GM20000 (cell line): ENCODE data around the gene CNTLN.
"Not testable (repeated sequence)": the region's sequence is repeated elsewhere in the genome, so short reads cannot be mapped to it uniquely, and the experiment has no call there.

Experiments used
- DNase-seq: peaks from one replicate; pipeline ENCODE4 v3.0.0; 2012; ENCODE audit warnings: low spot score
- CTCF ChIP-seq: IDR thresholded peaks from 2 replicates; pipeline ENCODE4 v1.5.1; 2012; ENCODE audit warnings: mild to moderate bottlenecking, control low read depth; ENCODE audit errors: extremely low read depth, missing control alignments

CNTLN gene

DNA sequence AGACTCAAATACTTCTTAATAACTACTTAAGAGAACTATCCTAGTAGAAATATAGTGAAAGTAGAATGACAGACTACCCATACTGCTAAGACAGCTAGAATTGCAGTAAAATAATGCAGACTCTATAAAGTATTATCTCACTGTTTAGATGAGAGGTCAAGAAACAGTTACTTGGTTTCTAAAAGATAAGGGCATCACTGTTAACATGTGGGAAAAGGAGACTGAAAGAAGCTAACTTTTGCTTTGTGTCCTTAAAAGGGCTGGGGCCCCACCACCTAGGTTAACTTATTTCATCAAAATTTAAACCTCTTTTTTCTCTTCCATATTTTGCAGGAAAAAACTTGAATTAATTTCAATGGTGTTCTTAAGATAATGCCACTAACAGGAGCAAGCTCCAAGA is 204.3 kb downstream of the CNTLN start:
- DNase-seq, result no peak
- no peak for TF ChIP-seq CTCF

DNA sequence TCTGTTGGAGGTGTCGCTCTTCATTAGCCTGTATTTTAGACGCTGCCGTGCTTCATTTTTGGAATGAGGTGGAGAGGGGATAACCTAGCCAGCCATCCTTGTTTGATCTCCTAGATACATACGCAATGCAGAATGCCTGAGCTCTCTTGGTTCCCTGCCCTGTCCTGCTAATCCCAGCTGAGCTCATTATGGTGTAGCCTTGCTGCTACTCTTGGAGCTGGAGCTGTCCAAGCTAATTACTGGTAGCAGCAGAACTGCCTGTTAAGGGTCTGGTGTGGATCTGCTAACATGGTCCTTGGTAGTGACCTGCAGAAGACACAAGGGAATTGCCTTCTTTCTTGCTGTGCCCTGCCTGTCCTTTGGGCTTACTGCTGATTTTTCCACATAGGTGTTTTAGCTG is 207.9 kb downstream of the CNTLN start:
- no peak for TF ChIP-seq CTCF
- no peak for DNase-seq

- TF ChIP-seq CTCF, result no peak
- DNase-seq, result no peak
These were observed 215.0 kb downstream of the CNTLN start for GRCh38 chr9:17349831-17350230.

DNA sequence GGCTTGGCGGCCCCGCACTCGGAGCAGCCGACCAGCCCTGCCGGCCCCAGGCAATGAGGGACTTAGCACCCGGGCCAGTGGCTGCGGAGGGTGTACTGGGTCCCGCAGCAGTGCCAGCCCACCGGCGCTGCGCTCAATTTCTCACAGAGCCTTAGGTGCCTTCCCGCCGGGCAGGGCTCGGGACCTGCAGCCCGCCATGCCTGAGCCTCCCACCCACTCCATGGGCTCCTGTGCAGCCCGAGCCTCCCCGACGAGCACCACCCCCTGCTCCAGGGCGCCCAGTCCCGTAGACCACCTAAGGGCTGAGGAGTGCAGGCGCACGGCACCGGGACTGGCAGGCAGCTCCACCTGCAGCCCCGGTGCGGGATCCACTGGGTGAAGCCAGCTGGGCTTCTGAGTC is 219.2 kb downstream of the CNTLN start:
- DNase-seq, result not testable (repeated sequence)

DNA sequence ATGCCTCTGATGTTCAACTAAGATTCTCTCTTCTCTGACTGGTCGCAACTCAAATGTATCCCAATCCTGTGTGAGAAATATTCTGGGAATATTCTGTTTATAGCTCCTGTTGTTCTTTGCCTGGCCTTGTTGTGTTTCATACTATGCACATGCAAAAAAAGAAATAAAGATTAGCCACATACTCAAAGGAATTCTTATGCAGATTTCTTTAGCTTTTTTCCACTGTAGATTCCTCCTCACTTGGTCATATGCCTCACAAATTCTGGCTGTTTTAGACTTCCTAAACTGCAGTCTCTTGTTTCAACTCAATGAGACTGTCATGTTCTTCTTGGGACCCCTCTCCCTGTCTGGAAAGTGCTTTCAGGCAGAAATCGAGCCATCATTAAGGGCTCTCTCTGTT is 226.5 kb downstream of the CNTLN start:
- TF ChIP-seq CTCF, result no peak
- no peak for DNase-seq

- TF ChIP-seq CTCF, result no peak
- no peak for DNase-seq
These were observed 232.2 kb downstream of the CNTLN start for GRCh38 chr9:17367035-17367434.

DNA sequence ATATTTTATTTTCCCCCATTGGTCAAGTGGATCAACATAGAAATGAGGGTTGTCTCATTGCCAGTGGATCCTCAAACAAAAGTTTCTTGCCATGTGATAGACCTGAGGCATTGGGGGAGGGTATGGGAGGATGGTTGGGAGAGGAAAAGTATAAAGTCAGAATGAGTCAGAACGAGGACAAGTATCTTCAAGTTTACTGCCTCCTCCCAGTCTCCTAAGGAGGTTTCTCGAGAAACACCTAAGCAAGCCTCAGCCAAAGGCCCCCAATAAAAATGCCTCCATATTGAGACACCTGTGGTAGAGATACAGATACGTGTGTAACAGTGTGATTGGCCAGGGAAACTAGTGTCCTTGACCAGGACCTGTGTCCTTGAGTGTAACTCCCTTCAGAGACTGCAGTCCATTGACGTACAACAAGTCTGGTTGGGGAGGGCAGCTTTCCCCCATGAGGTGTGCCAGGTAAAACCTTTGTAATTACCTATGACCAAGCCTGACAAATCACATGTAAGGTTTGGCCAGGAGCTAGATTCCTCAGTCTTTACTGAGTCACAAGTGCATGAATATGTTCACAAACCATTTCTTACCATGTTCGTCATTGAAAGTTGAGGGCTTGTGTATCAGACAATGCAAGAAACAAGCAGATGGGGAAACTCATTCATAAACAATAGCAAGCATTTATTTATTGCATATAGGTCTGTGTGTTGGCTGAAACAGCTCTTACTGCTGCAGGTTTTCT is 245.5 kb downstream of the CNTLN start:
- DNase-seq, result no peak
- no peak for TF ChIP-seq CTCF

DNA sequence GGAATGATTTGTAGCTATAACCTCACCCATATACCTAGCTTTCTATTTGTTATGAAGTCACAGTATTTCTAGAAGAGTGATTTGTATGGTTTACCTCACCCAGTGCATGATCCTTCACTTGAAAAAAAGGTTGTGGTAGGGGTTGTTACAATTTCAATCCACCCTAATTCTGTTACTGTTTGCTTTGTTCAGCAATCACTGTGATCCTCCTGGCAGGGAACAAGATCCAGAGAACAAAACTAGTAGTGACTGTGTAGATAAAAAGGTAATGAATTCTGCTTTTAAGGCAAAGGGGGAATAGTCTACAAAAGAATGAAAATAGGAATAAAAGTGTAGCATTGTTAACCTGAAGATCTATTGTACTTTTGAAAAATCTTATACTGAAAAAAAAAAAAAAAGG is 252.7 kb downstream of the CNTLN start:
- TF ChIP-seq CTCF, result no peak
- DNase-seq, result no peak
